ENCODE data around the gene NEDD4L.

Gene NEDD4L

GRCh38 chr18:58067601-58068000 is 23.6 kb downstream of the NEDD4L start (continued):
- no peak for TF ChIP-seq KLF7 (tag by site-specific recombination; IDR thresholded peaks at IDR 0.05; ENCODE audit: borderline replicate concordance)
- TF ChIP-seq PRDM2 (tag by site-specific recombination; IDR thresholded peaks at IDR 0.05; ENCODE audit: borderline replicate concordance) = no peak
- no peak for TF ChIP-seq SCRT2 (tag by site-specific recombination; IDR thresholded peaks at IDR 0.05)
- TF ChIP-seq ZNF473 (tag by site-specific recombination; IDR thresholded peaks at IDR 0.05) = no peak
- no peak for TF ChIP-seq ZFP69B (tag by site-specific recombination; IDR thresholded peaks at IDR 0.05)
- no peak for TF ChIP-seq ZNF302 (tag by site-specific recombination; IDR thresholded peaks at IDR 0.05; ENCODE audit: low read depth)
- no peak for TF ChIP-seq IKZF3 (tag by site-specific recombination; IDR thresholded peaks at IDR 0.05)

- no peak overlapping the region for H3K27ac ChIP-seq (ENCODE audit: extremely low read depth, low read depth, low read length)
- no peaks in the 10 kb centered on the region for H3K36me3 ChIP-seq (ENCODE audit: control insufficient read depth in 2 of 2, insufficient read depth in 1 of 2, low read length in 2 of 2)
- no peak for TF ChIP-seq GLIS2 (tag by site-specific recombination; IDR thresholded peaks at IDR 0.05)
- no peak for TF ChIP-seq GLI2 (tag by site-specific recombination; IDR thresholded peaks at IDR 0.05; ENCODE audit: borderline replicate concordance, low read depth)
- no peak for TF ChIP-seq ZNF121 (tag by site-specific recombination; IDR thresholded peaks at IDR 0.05)
- no peak for TF ChIP-seq ZEB2 (tag by site-specific recombination; IDR thresholded peaks at IDR 0.05)
- no peak for TF ChIP-seq TCF7L2 (IDR thresholded peaks at IDR 0.05; ENCODE audit: borderline replicate concordance, low read depth, low read length)
- TF ChIP-seq ZNF610 (tag by site-specific recombination; IDR thresholded peaks at IDR 0.05; ENCODE audit: borderline replicate concordance) = no peak
- TF ChIP-seq ZNF19 (tag by site-specific recombination; IDR thresholded peaks at IDR 0.05; ENCODE audit: low read depth) = no peak
- no peak for TF ChIP-seq ZNF600 (tag by site-specific recombination; IDR thresholded peaks at IDR 0.05)
- no peak for TF ChIP-seq ZNF571 (tag by site-specific recombination; IDR thresholded peaks at IDR 0.05)
- TF ChIP-seq ZNF792 (tag by site-specific recombination; IDR thresholded peaks at IDR 0.05) = no peak
- TF ChIP-seq ZBTB1 (tag by site-specific recombination; IDR thresholded peaks at IDR 0.05) = no peak
- TF ChIP-seq, protein P1, sequence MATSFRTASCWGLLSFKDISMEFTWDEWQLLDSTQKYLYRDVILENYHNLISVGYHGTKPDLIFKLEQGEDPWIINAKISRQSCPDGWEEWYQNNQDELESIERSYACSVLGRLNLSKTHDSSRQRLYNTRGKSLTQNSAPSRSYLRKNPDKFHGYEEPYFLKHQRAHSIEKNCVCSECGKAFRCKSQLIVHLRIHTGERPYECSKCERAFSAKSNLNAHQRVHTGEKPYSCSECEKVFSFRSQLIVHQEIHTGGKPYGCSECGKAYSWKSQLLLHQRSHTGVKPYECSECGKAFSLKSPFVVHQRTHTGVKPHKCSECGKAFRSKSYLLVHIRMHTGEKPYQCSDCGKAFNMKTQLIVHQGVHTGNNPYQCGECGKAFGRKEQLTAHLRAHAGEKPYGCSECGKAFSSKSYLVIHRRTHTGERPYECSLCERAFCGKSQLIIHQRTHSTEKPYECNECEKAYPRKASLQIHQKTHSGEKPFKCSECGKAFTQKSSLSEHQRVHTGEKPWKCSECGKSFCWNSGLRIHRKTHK (tag by site-specific recombination; IDR thresholded peaks at IDR 0.05) = no peak
- no peak for TF ChIP-seq ZNF843 (tag by site-specific recombination; IDR thresholded peaks at IDR 0.05)
- no peak for TF ChIP-seq ZNF37A (tag by site-specific recombination; IDR thresholded peaks at IDR 0.05)
- no peak for TF ChIP-seq SP7 (tag by site-specific recombination; IDR thresholded peaks at IDR 0.05)
- no peaks in the 10 kb centered on the region for H3K9me3 ChIP-seq (ENCODE audit: control insufficient read depth, insufficient read depth, low read depth, low read length)
- H3K4me1 ChIP-seq (ENCODE audit: control insufficient read depth, insufficient read depth, low read length) = no peaks in the 10 kb centered on the region
- ChIA-PET POLR2A (no interaction called here), CTCF (interaction anchor here (0.6 to 1.0 kb wide), 3 partner anchors 19 to 33 kb away, joined by 3 to 4 read pairs (median 3); partner anchors contain the start of gene NEDD4L)
- no peak overlapping the region for H3K4me3 ChIP-seq (ENCODE audit: low read depth, low read length)
Measured at GRCh38 chr18:58069099-58069498, 25.1 kb downstream of the NEDD4L start.
